Neural cell (in vitro differentiated cells): ENCODE data around the gene COBL.

ENCODE experiments used
- CTCF ChIP-seq: fragments of 450-650 bp; IDR thresholded peaks from 2 replicates; pipeline ENCODE4 v1.5.1; 2014; ENCODE audit warnings: antibody characterized with exemption, mild to moderate bottlenecking, moderate library complexity; ENCODE audit not compliant: poor library complexity, severe bottlenecking
- EP300 ChIP-seq: fragments of 450-650 bp; conservative IDR thresholded peaks from 2 replicates; pipeline ENCODE4 v1.6.1; 2014; ENCODE audit warnings: antibody characterized with exemption, mild to moderate bottlenecking, moderate library complexity; ENCODE audit not compliant: poor library complexity, severe bottlenecking
- EZH2 ChIP-seq: fragments of 200-600, 300-800 bp; shearing (Covaris generic), sonication (generic); IDR thresholded peaks from 2 replicates; pipeline ENCODE4 v1.6.1; 2014; ENCODE audit warnings: antibody characterized with exemption, low read length, borderline replicate concordance, mild to moderate bottlenecking; ENCODE audit not compliant: insufficient read depth, poor library complexity, severe bottlenecking
- MXI1 ChIP-seq: fragments of 450-650 bp; conservative IDR thresholded peaks from 2 replicates; pipeline ENCODE4 v1.6.1; 2014; ENCODE audit warnings: antibody characterized with exemption, mild to moderate bottlenecking; ENCODE audit not compliant: poor library complexity, severe bottlenecking
- POLR2AphosphoS5 ChIP-seq: IDR thresholded peaks from 2 replicates; pipeline ENCODE4 v1.6.1; 2012
- RAD21 ChIP-seq: fragments of 450-650 bp; conservative IDR thresholded peaks from 2 replicates; pipeline ENCODE4 v1.6.1; 2014; ENCODE audit warnings: antibody characterized with exemption, mild to moderate bottlenecking, moderate library complexity
- REST ChIP-seq: IDR thresholded peaks from 2 replicates; pipeline ENCODE4 v1.6.1; 2012; ENCODE audit warnings: borderline replicate concordance
- SMC3 ChIP-seq: fragments of 450-650 bp; conservative IDR thresholded peaks from 2 replicates; pipeline ENCODE4 v1.6.1; 2014; ENCODE audit warnings: antibody characterized with exemption, mild to moderate bottlenecking, moderate library complexity; ENCODE audit not compliant: poor library complexity
- TAF1 ChIP-seq: IDR thresholded peaks from 2 replicates; pipeline ENCODE4 v1.6.1; 2012; ENCODE audit warnings: low read depth

- TF ChIP-seq CTCF (no peak), RAD21 (no peak), EP300 (no peak), EZH2 (no peak), REST (no peak), TAF1 (no peak), SMC3 (no peak), MXI1 (no peak), POLR2AphosphoS5 (no peak)
Measured at GRCh38 chr7:51113560-51113959, 203.0 kb downstream of the COBL start.
